Superior temporal gyrus (tissue), 1 donor: ENCODE results near the gene GRB10.
"Not testable (repeated sequence)": the region's sequence is repeated elsewhere in the genome, so short reads cannot be mapped to it uniquely, and the experiment has no call there.

Source experiments
- DNase-seq: peaks from one replicate; pipeline ENCODE4 v3.0.0-alpha.2; 2016; ENCODE audit errors: extremely low spot score

GRB10 gene

DNA sequence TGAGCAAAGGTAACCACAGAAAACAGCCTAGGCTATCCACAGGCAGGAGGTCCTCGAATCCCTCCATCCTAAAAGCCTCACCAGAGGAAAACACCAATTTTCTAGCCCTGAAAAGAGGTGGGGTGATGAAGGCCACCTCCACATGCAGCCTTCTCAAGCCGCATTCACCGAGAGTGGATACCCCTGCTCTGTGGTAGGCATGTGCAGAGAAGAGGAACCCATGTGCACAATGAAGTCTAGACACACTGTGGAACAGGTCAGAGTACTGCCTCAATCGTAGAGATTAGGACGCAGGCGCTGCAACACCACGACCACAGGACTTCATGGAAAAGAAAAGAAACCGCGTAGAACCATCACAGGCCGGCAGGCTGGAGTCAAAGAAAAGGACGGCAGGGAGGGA, 38.8 kb downstream of the GRB10 start:
- DNase-seq = no peak

DNA sequence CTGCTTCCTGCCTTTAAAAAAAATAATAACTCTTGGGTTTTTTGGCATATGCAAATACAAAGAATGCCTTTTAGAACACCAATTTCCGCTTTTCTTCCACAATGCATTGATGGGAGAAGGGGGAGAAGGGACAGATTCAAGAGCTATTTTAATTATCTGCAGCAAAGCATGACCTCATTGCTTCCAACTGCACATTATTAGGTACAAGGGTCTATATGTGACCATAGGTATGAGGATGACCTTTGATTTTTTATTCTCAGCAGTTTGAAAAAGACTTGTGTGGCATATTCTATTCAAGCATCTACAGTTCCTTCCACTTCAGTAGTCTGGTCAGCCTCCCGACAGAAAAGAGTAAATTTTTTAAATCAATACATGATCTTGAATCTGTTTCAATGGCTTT, 39.7 kb downstream of the GRB10 start:
- DNase-seq = no peak

DNA sequence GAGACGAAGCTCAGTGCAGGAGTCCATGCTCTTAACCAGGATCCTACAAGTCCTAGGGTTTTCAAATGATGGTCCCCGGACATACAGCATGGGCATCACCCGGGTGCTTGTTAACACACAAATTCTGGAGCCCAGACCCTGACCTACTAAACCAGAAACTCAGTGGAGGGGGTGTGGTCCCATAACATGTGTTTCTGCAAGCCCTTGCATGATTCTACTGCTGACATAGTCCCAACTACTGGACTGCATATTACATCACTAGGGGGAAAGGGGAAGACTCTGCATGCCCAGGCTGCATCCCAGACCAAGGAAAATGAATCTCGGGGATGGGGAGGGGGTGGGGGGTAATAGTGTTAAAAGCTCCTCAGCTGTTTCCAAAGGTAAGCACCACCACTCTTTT, 40.3 kb downstream of the GRB10 start:
- no peak for DNase-seq

DNA sequence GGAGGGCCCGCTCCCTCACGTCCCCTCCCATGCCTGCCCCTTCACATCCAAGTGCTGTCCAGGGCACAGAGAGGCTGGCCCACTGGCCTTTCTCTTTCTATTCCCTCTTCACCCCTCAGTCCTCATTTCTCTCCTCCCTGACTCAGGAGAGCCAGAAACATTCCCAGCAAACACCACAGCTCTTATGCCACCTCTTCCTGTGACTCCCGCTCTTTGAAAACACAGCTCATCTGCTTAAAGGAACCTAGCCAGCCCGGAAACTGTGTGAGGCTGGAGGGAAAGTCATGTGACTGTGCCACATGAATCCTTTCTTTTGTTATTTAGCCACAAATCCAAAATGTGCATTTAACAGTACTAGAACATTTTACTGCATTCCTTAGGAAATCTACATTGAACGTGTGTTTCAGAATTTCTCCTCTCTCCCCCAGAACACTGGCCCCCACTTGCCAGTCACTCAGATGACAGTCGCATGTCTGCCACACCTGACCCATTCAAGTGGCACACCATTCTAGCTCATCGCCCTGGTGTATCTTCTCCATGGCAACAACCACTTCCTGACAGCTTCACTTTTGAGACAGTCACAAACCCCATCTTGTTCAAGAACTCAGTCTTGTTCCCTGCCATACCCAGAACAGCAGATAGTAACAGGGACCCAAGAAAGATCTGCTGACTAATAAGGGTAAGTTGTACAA, 42.8 kb downstream of the GRB10 start:
- peak; percentile 56 for DNase-seq

DNA sequence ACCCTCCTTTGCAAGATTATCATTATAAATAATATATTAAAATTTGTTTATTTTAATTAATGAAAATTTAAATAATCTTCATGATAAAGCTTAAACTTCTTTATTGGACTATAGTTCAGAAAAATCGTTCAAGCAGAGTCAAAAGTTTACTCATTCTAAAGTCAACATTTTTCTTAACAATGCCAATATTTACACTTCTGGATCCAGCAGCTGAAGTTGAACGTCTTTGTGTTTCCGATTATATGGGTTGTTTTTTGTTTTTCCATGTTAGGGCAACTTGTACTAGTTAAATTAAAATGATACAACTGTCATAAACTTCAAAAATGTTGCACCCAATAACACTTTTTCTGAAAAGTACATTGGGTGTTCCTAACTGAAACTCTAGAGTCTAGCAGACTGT, 43.8 kb downstream of the GRB10 start:
- DNase-seq = no peak

DNA sequence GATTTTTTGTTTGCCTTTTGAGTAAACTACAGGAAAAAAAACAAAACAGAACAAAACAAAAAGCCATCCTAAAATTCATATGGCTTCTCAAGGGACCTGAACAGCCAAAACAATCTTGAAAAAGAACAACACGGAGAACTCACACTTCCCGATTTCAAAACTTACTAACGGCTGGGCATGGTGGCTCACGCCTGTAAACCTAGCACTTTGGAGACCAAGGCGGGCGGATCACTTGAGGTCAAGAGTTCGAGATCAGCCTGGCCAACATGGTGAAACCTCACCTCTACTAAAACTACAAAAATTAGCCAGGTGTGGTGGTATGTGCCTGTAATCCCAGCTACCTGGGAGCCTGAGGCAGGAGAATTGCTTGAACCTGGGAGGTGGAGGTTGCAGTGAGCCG, 46.9 kb downstream of the GRB10 start:
- DNase-seq = not testable (repeated sequence)

DNA sequence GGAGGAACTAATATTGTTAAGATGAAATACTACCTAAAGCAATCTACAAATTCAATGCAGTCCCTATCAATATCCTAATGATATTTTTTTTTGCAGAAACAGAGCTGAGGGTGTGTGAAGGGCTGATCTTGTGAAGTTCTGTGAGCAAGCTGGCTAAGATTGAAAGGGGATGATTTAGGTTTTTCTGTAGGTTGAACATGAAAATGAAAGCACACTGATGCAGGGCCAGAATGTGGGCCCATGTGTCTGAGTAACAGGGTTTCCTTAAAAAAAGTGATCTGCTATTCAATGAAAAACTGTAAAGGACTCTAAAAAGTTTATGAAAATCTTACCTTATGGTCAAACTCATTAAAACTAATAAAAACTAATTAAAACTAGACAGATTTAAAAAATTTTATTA, 47.4 kb downstream of the GRB10 start:
- no peak for DNase-seq

DNA sequence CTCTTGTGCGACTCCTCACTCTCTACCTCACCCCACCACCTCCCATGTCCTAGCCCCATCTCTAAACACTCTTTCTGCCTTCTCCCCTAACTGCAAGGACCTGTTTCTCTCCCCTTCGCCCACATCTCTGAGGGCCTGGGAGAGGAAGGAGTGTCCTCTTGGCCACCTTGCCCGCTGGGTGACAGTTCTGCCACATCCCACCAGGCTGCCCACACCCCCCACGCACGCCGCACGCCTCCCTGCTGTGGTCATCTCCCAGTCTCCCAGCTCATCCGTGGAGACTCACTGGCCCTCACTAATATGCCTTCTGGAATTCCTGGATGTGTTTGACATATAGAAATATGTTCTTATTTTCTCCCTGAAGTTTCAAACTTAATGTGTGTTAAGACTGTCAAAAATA, 48.5 kb downstream of the GRB10 start:
- DNase-seq = no peak

DNA sequence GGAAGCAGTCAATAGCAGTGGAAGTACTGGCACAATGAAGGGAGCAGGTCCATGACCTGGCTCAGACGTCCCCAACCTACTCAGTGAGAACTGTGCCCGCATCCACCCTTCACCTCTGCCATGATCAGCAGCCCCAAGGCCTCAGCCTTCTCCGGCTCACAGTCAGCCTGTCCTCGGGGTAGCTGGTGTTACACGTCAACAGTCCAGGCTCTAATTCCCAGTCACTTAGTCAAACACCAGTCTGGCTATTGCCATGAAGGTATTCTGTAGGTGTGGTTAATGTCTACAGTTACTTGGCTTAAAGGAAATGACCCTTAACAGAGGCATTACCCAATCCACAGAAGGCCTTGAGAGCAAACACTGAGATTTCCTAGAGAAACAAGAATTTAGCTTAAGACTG, 49.1 kb downstream of the GRB10 start:
- no peak for DNase-seq

DNA sequence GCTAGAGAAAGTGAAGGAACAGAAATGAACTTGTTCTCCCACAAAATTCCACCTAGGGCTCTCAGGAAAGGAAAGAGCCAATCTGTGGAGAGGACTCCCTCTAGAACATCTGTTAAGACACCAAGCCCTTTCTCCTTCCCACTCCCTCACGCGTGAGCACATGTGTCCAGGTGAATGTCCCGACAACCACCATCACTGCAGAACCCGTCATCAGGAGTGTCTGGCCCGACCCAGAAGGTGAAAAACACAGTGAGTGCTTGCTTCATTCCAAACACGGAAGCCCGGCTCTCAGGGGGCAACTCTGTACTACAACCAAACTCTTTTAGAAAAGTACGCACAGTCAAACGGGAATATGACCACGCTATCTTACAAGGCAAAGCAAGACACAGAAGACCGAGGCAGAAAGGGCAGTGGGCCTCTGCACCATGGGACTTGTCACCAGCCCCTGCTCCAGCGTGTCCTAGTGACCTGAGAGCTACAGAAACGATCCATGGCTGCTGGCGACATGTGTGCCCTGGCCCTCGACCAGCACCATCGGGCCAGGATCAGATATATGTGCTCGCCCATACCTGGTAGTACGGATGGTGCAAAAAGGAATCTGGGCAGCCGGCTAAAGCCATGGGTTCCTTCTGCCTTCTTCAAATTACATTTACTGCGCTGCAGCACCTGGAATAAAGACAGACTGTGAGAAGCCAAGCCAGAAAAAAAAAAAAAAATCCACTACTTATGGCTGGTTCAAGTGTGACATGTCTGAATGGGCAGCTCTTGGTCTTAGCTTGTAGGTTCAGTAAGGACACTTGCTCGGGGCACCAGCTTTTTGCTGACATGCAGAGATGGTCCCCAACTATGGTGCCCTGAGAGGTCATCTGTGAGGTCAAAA, 50.8 kb downstream of the GRB10 start:
- DNase-seq = no peak

DNA sequence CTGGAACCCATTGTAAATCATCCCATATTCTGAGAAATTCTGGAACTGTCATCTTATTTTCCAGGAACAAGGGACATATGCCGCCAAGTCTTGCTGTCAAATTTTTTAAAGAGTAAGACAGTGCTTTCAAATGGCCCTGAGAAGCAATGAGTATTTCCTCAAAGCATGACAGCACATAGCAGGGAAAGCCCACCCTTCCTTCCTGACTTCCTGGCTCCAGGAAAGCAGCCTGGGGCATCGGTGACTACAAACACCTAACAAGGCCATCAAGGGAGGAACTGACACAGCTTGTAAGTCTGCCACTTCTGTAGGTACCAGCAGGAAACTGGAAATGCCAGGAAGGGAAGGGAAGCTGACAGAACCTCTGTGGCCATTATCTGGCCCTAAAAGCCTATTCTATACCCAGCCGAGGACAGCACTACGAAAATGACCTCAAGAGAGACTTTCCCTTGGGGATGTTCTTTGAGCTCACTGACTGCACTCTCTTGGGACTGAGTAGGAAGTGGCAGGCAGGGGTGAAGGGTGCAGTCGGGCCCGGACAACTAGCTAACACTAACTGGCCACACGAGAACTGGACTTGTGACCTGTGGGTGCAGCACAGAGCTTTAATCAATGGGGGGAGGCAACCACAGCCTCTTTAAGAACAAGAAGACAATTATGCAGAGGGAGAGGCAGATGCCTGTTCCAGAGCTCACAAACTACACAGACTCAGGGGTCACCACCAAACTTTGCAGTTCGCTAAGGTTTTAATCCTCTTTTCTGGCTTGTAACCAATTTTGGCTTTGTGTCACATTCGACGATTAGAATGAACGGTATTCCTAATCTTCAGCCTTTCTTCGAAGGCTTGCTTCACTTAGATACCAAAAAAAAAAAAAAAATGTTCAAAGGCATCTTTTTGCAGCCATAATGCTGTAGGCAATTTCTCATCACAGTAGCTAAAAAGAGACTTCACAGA, 52.0 kb downstream of the GRB10 start:
- DNase-seq = no peak

DNA sequence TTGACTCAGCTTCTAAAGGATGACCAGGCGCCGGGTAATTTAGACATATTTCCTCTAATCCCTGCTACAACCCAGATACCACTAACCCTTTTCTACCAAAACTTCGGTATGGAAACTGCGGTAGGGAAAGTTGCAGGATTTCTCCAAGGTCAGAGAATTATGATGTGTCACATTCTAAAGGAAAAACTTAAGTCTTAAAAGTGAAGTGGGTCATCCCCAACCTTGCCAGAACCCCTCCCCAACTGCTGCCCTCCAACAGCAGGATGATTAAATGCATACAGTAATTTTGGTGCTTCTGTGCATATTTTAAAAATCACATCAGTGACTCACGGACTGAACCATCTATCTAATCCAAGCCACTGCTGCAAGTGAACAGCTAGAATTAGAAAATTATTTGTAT, 52.7 kb downstream of the GRB10 start:
- no peak for DNase-seq

DNA sequence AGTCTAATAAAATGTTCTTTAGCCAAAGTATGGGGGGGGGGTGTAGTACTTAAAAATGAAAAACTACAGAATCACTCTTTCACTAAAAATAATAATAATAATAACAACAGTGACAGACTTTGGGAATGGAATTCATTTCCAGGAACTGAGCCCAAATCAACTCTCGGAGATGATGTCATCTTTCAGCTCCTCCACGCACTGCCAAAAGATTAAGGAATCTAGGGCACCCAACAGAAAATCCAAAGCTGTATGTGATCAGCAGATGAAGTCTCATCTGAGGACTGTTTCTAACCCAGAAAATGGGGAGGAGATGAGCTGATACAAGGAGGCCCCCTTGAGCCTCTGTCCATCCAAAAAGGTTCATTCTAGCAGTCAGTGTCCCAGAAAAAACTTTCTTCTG, 54.5 kb downstream of the GRB10 start:
- DNase-seq = no peak

DNA sequence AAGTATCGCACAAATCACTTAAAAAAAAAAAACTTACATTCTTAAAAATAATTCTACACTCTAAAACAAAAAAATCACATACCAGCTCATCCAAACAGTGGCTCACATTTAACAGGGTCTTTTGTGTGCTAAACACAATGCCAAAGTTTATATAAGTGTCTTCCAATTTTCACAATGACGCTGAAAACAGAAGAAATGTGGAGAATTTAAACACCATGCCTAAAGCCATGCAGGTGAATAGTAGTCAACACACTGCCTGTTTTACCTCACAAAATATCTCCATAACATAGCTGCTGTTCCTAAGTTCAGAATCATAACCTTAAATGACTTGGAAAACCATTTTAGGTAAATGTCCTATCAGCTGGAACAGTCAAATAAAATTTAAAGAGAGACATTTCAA, 55.0 kb downstream of the GRB10 start:
- DNase-seq = no peak

DNA sequence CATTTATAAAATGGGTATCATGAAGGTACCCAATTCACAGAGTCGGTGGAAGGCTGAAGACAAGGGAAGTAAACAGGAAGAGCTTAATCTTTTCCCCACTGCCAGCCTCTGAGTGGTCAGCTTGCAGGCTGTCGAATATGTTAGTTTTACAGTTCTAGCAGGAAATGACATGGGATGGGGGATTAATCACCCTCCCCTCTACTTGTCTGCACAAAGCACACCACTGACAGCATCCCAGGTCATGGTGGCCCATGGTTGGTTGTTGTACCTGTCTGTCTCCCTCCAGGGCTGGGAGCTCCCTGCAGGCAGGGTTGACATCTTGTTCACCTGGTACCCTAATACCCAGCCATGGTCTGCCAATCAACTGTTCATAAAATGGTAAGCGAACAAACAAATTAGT, 55.6 kb downstream of the GRB10 start:
- DNase-seq = no peak

DNA sequence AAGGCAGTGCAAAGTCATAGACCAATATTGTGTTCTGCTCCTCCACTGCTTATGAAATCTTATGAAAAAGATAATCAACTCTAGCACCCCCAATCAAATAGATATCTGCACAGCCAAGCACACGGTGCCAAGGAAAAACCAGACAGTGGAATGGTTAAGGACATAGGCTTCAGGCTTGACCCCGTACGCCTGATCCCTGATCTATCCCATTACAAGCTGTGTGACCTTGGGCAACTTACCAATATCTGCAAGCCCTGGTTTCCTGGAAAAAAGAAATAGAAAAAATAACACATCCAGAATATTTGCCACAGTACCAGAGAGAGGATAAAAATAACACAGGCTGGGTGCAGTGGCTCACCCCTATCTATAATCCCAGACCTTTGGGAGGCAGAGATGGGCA, 56.9 kb downstream of the GRB10 start:
- no peak for DNase-seq

DNA sequence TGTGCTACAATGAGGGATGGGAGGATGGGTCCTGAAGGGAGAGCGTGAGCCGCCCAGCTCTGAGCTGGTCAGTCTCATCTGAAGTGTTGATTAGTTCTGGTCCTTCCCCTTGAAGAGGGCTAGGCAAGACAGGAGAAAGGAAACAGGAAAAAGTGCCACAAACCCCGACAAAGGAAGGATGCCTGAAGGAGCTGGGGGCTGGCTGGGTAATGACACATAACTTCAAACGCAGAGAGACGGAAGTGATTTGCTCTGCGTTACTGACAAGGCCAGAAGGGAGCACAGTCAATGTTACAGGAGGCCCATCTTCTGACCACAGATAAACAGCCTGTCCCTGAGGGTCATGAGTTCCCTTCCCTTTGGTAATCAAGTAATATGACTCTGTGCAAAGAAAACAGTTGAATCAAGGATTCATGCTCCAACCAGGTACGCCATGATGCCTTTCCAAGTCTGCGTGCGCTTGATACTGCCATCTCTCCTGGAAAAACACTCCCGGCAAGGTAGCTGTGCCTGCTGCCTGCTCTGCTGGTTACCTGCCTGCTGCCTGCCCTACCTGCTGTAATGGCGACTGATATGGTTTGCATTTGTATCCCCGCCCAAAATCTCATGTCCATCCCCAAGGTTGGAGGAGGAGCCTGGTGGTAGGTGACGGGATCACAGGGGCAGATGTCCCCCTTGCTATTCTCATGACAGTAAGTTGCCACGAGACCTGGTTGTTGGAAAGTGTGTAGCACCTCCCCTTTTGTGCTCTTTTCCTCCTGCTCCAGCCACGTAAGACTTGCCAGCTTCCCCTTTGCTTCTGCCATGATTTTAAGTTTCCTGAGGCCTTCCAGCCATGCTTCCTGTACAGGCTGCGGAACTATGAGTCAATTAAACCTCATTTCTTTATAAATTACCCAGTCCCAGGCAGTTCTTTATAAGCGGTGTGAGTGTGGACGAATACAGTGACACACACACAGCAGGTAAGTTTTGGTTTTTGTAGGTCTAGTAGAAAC, 57.9 kb downstream of the GRB10 start:
- DNase-seq = no peak

DNA sequence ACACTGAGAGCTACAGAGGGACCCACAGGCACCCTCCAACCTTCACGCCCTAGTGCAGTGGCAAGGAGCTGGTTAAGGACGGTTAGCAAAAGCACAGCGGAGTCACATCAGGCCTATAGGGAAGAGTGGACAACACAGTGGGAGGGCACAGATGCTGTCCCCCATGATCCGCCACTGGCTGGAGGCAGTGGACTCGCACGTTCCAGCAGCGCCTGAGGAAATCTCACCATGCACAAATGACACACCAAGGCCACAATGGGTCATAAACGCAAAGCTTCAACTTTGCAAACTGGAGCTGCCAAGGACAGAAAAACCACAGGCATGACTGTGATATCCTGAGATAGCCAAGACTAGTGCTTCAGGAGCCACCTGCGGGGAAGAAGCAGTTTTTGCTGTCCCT, 58.8 kb downstream of the GRB10 start:
- DNase-seq = no peak

DNA sequence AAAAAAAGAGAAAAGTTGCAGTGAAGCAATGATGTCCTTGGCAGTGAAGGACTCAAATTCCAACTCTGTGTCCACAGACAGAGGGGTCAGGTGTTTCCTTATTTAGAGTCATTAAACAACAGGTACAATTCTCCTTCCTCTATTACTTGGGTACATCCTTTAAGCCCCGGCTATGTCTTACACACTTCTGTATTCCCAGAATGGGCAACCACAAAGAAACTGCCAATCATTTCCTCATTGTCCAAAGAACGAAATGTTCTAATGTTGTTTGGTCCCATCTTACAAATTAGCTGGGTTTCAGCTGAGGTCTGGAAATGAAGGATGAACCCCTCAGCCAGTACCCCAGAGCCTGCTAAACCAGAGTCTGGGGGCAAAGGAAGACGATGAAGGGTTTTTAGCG, 59.5 kb downstream of the GRB10 start:
- no peak for DNase-seq

DNA sequence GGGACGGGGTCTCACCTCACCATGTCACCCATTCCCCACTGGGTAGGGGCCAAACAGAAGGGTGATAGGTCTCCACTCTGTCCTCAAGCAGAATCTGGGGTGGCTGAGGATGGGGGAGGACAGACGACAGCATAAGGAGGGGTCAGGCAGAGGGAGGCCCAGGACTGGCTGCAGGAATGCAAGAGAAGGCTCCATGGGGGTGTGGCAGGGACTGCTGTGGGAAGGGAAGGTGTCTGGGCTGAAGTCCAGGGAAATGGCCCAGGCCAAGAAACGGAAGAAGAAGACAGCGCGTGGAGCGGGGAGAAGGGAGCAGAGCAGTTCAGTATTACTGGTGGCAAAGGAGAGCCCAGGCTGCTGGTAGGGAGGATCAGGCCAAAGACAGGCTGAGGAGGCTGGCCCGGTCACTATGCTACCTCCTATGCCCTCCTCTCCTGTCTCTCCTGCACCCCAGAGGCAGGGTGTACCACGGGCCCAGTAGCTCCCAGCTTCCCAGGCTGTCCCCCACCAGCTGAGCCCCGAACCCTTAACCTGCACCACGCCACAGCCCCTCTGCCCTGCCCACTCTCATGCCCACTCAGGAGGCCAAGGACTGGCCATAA, 60.9 kb downstream of the GRB10 start:
- no peak for DNase-seq

DNA sequence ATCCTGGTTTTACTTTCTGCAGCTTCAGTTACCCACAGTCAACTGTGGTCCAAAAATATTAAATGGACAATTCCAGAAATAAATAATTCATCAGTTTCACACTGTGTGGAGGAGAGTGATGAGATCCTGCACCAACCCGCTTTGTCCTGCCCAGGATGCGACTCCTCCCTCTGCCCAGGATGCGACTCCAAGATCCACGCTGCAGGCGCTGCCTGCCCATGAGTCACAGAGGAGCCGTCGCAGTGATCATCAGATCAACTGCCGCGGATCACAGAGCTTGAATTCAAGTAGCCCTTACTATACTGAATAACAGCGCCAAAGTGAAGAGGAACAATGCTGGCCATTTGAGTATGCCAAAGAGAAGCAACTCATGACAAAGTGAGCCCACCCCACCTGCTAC, 61.5 kb downstream of the GRB10 start:
- no peak for DNase-seq
